NCI-H2107 (cell line): ENCODE results near the gene CILP.

ENCODE experiments used
- DNase-seq: peaks from one replicate; lab custom pipeline; 2025; lab: John Stamatoyannopoulos, UW

CILP gene

DNA sequence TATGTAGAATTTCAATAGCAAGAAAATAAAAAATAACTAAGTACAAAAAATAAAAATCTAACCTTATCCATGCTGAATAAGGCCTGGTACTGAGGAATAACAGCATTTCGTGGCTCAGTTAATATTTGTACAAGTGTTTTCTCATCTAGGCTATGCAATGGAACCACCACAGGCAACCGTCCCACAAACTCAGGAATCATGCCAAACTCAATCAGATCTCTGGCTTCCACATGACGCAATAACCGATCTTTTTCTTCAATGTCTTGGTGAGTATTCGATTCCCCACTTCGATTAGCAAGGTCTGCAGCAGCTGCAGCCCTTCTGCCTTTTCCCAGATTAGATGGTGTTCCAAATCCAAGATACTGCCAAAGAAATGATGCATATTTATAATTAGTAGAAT lies 56.6 kb downstream of the CILP start:
- no peak for DNase-seq

DNA sequence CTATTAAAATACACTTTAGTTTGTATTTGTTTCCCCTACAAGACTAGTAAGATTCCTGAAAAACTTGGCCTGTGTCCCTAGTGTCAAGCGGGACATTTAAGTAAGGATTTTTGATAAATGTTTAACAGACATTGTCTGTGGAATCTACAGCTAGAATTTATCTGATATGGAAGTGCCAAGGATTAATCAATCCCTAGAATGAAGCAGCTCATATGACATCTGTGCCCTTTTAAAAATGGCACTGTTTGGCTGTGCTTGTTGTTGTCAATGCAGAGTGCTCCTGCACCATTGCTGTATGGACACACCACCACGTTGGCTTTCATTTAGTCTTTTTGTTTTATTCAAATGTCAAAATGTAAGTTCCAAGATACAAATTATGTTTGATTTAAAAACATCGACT lies 63.4 kb downstream of the CILP start:
- DNase-seq = no peak

DNA sequence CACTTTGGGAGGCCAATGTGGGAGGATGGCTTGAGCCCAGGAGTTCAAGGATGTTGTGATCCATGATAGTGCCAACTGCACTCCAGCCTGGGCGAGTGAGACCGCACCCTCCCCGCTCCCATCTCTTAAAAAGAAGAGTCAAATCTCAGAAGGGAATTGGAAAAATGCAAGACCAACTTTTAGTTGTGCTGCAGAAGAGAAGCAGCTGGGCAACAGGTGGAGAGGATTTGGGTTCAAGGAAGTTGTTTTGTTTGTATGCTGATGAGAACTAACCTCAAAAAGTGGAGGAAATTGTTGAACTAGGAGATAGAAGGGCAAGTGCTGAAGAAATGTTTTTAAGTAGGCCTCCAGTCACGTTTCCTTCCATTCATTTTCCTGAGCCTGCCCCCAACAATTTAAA lies 64.8 kb downstream of the CILP start:
- no peak for DNase-seq
